GM20000 (cell line): ENCODE data around the gene PTPN3.

ENCODE experiments used
- DNase-seq: peaks from one replicate; pipeline ENCODE4 v3.0.0; 2012; ENCODE audit warnings: low spot score
- TF ChIP-seq, protein P1 (sequence below): IDR thresholded peaks from 2 replicates; pipeline ENCODE4 v1.5.1; 2012; ENCODE audit warnings: mild to moderate bottlenecking, control low read depth; ENCODE audit errors: extremely low read depth, missing control alignments

Gene PTPN3

DNA sequence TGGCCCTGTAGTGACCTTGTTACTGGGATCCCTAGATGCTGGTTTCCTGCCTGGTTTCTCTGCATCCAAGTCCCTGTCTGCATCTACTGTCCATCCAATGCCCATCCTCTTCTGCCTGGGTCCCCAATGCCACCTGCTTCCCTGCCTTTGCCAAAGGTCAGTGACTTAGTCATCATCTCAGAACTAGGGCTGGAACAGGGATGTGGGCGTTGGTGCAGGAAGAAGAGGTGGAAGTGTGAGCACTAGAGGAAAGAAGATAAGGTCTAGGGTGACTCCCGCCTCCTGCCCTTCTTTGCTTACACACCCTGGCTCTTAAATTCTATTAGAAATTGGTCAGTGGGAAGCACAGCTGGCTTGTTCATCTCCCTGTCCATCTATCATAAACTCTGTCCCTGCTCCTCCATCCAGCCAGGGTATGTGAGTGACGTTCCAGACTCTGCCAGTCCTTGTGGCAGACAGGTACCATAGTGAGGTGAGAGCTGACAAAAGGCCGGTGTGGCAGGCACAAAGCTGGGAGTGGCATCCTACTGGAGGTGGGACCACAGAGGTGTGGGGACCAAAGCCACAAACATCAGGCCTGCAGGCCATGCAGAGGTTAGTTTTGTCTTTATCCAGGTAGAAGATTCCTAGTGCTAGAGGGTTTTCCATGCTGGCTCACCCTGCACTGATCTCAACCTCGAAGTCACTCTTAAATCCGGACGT lies 9.2 kb downstream of the PTPN3 start:
- DNase-seq = no peak
- TF ChIP-seq, protein P1, sequence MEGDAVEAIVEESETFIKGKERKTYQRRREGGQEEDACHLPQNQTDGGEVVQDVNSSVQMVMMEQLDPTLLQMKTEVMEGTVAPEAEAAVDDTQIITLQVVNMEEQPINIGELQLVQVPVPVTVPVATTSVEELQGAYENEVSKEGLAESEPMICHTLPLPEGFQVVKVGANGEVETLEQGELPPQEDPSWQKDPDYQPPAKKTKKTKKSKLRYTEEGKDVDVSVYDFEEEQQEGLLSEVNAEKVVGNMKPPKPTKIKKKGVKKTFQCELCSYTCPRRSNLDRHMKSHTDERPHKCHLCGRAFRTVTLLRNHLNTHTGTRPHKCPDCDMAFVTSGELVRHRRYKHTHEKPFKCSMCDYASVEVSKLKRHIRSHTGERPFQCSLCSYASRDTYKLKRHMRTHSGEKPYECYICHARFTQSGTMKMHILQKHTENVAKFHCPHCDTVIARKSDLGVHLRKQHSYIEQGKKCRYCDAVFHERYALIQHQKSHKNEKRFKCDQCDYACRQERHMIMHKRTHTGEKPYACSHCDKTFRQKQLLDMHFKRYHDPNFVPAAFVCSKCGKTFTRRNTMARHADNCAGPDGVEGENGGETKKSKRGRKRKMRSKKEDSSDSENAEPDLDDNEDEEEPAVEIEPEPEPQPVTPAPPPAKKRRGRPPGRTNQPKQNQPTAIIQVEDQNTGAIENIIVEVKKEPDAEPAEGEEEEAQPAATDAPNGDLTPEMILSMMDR = no peak

DNA sequence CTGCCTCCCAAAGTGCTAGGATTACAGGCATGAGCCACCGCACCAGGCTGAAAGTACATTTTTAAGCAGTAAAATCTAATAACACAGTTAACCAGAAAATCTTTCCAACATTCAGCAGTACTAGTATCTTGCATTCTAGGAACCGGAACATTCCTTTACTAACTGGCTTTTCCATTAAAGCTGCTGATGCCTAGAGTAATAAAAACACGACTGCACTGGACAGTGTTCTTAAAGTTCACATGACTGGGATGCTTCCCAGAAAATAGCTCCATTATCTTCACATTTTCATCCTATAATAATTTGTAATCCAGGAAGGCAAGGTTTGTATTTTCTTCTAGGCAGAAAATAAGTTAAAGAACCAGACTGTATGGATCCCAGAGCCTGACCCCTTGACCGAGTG lies 9.8 kb downstream of the PTPN3 start:
- DNase-seq = no peak
- TF ChIP-seq, protein P1 = no peak

DNA sequence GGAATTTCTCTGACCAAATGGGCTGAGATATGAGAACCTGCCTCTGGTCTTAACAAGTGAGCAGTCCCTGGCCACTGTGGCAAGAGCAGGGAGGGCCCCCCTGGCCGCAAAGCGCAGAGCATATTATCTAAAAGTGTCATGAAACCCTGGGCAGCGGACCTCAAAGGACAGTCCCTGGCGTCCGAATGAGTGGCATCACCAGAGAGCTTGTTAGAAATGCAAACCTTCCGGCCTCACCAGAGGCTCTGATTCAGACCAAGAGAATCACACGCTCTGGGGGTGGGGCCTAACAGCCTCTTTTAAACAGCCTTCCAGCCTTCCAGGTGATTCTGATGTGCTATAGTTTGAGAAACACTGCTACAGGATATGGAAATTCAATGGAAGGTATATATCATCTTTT lies 10.9 kb downstream of the PTPN3 start:
- no peak for DNase-seq
- TF ChIP-seq, protein P1 = no peak

DNA sequence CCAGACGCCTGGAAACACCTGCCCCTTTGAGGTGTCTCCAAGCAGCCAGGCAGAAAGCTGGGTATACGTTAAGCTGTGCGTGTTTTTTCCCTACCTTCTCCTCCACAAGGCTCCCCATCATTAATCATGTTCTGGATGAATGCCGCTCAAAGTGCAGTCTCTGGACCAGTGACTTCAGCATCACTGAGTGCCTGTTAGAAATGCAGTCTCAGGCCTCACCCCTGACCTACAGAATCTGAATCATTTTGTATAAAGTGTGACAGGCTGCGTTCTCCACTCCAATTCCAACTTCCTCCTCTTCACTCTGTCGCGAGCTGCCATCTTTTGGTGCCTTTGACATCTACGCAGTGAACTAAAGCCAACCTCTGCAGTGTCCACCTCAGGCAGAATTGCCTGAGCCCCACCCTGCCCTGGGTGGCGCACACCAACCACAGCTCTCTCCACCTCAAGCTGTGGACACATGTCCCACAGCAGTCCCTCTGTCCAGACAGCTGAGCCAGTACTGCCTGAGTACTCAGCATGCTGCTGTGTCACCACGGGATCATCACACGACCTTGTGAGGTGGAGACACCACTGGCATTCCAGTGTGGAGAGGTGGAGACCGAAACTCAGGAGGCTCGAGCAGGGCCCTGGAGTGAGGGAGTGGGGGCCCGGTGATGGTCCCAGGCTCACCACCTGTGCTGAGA lies 14.2 kb downstream of the PTPN3 start:
- TF ChIP-seq, protein P1 = no peak
- DNase-seq = no peak

DNA sequence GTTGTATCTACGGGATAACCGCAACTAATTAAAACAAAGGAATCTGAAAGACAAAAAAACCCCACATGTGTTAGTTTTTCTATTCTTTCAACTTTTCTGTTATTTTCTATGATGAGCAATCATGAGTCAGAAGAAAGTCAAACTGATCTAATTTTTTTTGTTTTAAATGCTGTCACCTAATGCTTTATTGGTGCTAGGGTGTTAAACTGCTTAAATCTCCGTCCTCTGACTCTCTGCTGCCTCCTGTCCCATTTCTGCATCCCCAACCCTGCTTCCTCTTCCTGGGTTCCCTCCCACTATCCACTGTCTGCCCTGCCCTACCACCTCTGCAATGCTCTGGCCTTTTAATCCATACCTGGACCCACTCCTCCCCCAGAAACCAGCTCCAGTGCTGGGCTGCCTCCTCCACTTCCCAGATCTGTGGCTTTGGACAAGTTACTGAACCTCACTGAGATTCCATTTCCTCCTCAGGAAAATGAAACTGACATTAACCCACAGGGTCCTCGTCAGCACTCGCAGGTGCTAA lies 15.7 kb downstream of the PTPN3 start:
- TF ChIP-seq, protein P1 = no peak
- DNase-seq = no peak

DNA sequence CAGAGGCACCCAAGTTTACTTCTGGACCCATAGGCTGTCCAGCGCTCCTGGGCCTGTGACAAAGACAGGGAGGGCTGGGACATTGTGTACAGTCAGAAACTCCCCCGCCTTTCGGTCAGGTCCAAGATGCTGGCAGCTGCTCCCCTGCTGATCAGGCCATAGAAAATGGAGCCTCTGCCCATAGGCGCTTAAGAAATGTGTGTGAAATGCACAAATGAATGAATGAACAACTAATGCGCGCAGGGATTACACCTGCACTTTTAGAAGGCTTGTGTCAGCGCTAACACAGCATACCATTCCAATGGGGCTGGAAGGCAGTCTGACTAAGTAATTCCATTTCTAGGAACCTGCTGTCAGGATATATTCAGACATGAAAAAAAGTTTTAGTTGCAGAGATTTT lies 16.3 kb downstream of the PTPN3 start:
- TF ChIP-seq, protein P1 = no peak
- no peak for DNase-seq

DNA sequence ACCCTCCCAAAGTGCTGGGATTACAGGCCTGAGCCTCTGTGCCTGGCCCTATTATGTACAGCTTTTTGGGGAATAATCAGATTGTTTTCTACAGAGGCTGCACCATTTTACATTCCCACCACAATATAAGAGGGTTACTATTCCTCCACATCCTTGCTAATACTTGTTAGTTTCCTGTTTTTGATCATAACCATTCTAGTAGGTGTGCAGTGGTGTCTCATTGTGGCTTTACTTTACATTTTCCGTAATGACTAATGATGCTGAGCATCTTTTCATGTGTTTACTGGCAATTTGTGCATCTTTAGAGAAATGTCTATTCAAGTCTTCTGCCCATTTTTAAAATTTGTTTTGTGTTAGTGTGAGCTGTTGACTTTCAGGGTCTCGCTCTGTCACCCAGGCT lies 18.3 kb downstream of the PTPN3 start:
- no peak for DNase-seq
- TF ChIP-seq, protein P1 = no peak
